Colonic mucosa (tissue), 4 donors: ENCODE data around the gene PPP1R16B. TPM values are rescaled to one million over a fixed set of nuclear protein-coding genes. Genes with fewer than 3 reads are reported as not detected.

Experiments used
- DNase-seq: peaks from one replicate; pipeline ENCODE4 v3.0.0-alpha.2; 2020
- H3K27ac ChIP-seq: fragments of 200-600 bp; one replicate; pipeline ENCODE4 v1.8.0; 2021
- H3K27me3 ChIP-seq: fragments of 200-600 bp; one replicate; pipeline ENCODE4 v1.8.0; 2021
- H3K36me3 ChIP-seq: fragments of 200-600 bp; one replicate; pipeline ENCODE4 v1.8.0; 2021
- H3K4me1 ChIP-seq: fragments of 200-600 bp; one replicate; pipeline ENCODE4 v1.8.0; 2021; ENCODE audit warnings: mild to moderate bottlenecking
- H3K4me3 ChIP-seq: fragments of 200-600 bp; one replicate; pipeline ENCODE4 v1.8.0; 2021
- H3K9ac ChIP-seq, 2 donors: one replicate each; pipeline ENCODE4 v1.7.0; 2013; ENCODE audit warnings: control low read depth in 2 of 2, low read depth in 2 of 2, low read length in 2 of 2
- H3K9me3 ChIP-seq: fragments of 200-600 bp; one replicate; pipeline ENCODE4 v1.8.0; 2021
- CTCF ChIP-seq: fragments of 200-600 bp; IDR thresholded peaks from one replicate; pipeline ENCODE4 v1.8.0; 2022; ENCODE audit warnings: antibody characterized with exemption, mild to moderate bottlenecking
- intact Hi-C: fragments of 100-400 bp; cut with DNase I; formaldehyde crosslinking; loops from one replicate; pipeline ENCODE4 v1.14.1; 2022
- total RNA-seq, 2 donors: library from RNA; stranded (reverse); fragmentation: NEBNext Ultra II Directional in 1 of 2; extraction: Animal tissue kit (Norgen Biotek cat#: 25700) in 1 of 2; gene quantifications; one replicate each; pipeline ENCODE4 v1.2.1, GENCODE V29; 2021
- donor health status: healthy.
- donor health status: DM: no; HTN: no; CAD: no.
- donor health status: DM: no; HTN: no; CAD: no.

PPP1R16B gene
- total RNA-seq, 2 donors from 2014 or later: 2.0 to 2.1 TPM

GRCh38 chr20:38782275-38782674 is 23.2 kb upstream of the PPP1R16B start:
- DNase-seq: no peak
- Histone ChIP-seq H3K27me3 (no peaks in the 10 kb centered on the region), H3K9ac (no peak overlapping the region), H3K4me1 (no peaks in the 10 kb centered on the region), H3K27ac (no peak overlapping the region), H3K9me3 (no peaks in the 10 kb centered on the region), H3K4me3 (no peak overlapping the region), H3K36me3 (no peaks in the 10 kb centered on the region)
- TF ChIP-seq CTCF: no peak
- intact Hi-C loops: no loop called here

GRCh38 chr20:38787870-38788269 is 17.6 kb upstream of the PPP1R16B start:
- no peak for TF ChIP-seq CTCF
- Histone ChIP-seq H3K36me3 (no peaks in the 10 kb centered on the region), H3K9ac (no peak overlapping the region), H3K27ac (no peak overlapping the region), H3K4me3 (no peak overlapping the region), H3K27me3 (no peaks in the 10 kb centered on the region), H3K9me3 (no peaks in the 10 kb centered on the region), H3K4me1 (no peaks in the 10 kb centered on the region)
- no peak for DNase-seq
- intact Hi-C loops: no loop called here

- Histone ChIP-seq H3K27ac (no peak overlapping the region), H3K4me3 (no peak overlapping the region), H3K9me3 (no peaks in the 10 kb centered on the region), H3K27me3 (no peaks in the 10 kb centered on the region), H3K36me3 (no peaks in the 10 kb centered on the region), H3K9ac (no peak overlapping the region), H3K4me1 (no peaks in the 10 kb centered on the region)
- intact Hi-C loops: no loop called here
- DNase-seq: no peak
- no peak for TF ChIP-seq CTCF
These were observed 15.8 kb upstream of the PPP1R16B start for GRCh38 chr20:38789503-38790199.

- no peak overlapping the region for H3K4me3 ChIP-seq
- no peak overlapping the region for H3K9ac ChIP-seq
- DNase-seq: no peak
- no peaks in the 10 kb centered on the region for H3K9me3 ChIP-seq
- intact Hi-C loops: no loop called here
- no peaks in the 10 kb centered on the region for H3K36me3 ChIP-seq
- TF ChIP-seq CTCF: peak; percentile 50
- no peak overlapping the region for H3K27ac ChIP-seq
- H3K27me3 ChIP-seq: no peaks in the 10 kb centered on the region
- no peaks in the 10 kb centered on the region for H3K4me1 ChIP-seq
These were observed 15.1 kb upstream of the PPP1R16B start for GRCh38 chr20:38790200-38791053.

- intact Hi-C loops: no loop called here
- H3K4me1 ChIP-seq: no peaks in the 10 kb centered on the region
- TF ChIP-seq CTCF: no peak
These were observed 14.2 kb upstream of the PPP1R16B start for GRCh38 chr20:38791291-38791690.

More at GRCh38 chr20:38791291-38791690, 14.2 kb upstream of the PPP1R16B start:
- no peaks in the 10 kb centered on the region for H3K9me3 ChIP-seq
- DNase-seq: no peak
- H3K4me3 ChIP-seq: no peak overlapping the region
- H3K36me3 ChIP-seq: no peaks in the 10 kb centered on the region
- no peak overlapping the region for H3K27ac ChIP-seq
- H3K27me3 ChIP-seq: no peaks in the 10 kb centered on the region
- no peak overlapping the region for H3K9ac ChIP-seq
